DND-41 (cell line): ENCODE results near the gene GABRR3.

Experiments used
- ATAC-seq: fragments of 200-7000 bp; cut with Tn5 transposase; 3 replicates; pipeline ENCODE4 v1.9.1; 2021; ENCODE audit warnings: low read depth; ENCODE audit not compliant: insufficient read depth
- DNase-seq: peaks from one replicate; pipeline ENCODE4 v3.0.0-alpha.2; 2020
- H2AFZ ChIP-seq: 2 replicates; pipeline ENCODE4 v1.6.0; 2012; ENCODE audit warnings: low read depth, low read length
- H3K27ac ChIP-seq: 2 replicates; pipeline ENCODE4 v1.5.1; 2012; ENCODE audit warnings: low read length, inconsistent platforms
- H3K27me3 ChIP-seq: fragments of 200-600 bp; sonication (generic); 2 replicates; pipeline ENCODE4 v1.6.0; 2012; ENCODE audit warnings: low read length, mild to moderate bottlenecking, inconsistent platforms; ENCODE audit not compliant: insufficient read depth, poor library complexity
- H3K36me3 ChIP-seq: 2 replicates; pipeline ENCODE4 v1.5.1; 2012; ENCODE audit warnings: low read length, inconsistent platforms; ENCODE audit not compliant: insufficient read depth
- H3K4me1 ChIP-seq: 2 replicates; pipeline ENCODE4 v1.5.1; 2012; ENCODE audit warnings: mild to moderate bottlenecking, low read length; ENCODE audit not compliant: insufficient read depth
- H3K4me2 ChIP-seq: 2 replicates; pipeline ENCODE4 v1.6.0; 2012; ENCODE audit warnings: mild to moderate bottlenecking, moderate library complexity, low read length, inconsistent platforms; ENCODE audit not compliant: insufficient read depth
- H3K4me3 ChIP-seq, 2 experiments: fragments of 200-600 bp in 1 of 2; shearing (Covaris generic) in 1 of 2; 2 replicates each; pipeline ENCODE4 v1.5.1; 2012 to 2016; ENCODE audit warnings: inconsistent platforms in 2 of 2, low read length in 2 of 2, mild to moderate bottlenecking in 2 of 2, low read depth in 1 of 2, moderate library complexity in 1 of 2
- H3K79me2 ChIP-seq: 2 replicates; pipeline ENCODE4 v1.6.0; 2012; ENCODE audit warnings: low read length, inconsistent platforms; ENCODE audit not compliant: insufficient read depth
- H3K9ac ChIP-seq: 2 replicates; pipeline ENCODE4 v1.6.0; 2012; ENCODE audit warnings: low read depth, mild to moderate bottlenecking, inconsistent platforms, low read length, moderate library complexity
- H3K9me3 ChIP-seq: 2 replicates; pipeline ENCODE4 v1.5.1; 2012; ENCODE audit warnings: low read length, moderate library complexity, mild to moderate bottlenecking, inconsistent platforms; ENCODE audit not compliant: insufficient read depth, severe bottlenecking
- H4K20me1 ChIP-seq: 2 replicates; pipeline ENCODE4 v1.6.0; 2012; ENCODE audit warnings: low read length; ENCODE audit not compliant: insufficient read depth
- EZH2 ChIP-seq: IDR thresholded peaks from 3 replicates; pipeline ENCODE4 v1.6.1; 2012; ENCODE audit warnings: borderline replicate concordance, low read depth, mild to moderate bottlenecking, moderate library complexity, low read length, inconsistent platforms; ENCODE audit not compliant: severe bottlenecking
- TF ChIP-seq, protein P1 (sequence below): IDR thresholded peaks from 2 replicates; pipeline ENCODE4 v1.5.1; 2012; ENCODE audit warnings: borderline replicate concordance, low read length, moderate library complexity, mild to moderate bottlenecking; ENCODE audit not compliant: poor library complexity, severe bottlenecking; ENCODE audit errors: extremely low read depth

The GABRR3 gene

GRCh38 chr3:97939401-97939800 lies 95.7 kb downstream of the GABRR3 start:
- ATAC-seq (no peak), DNase-seq (no peak)
- Histone ChIP-seq H3K4me2 (no peak overlapping the region), H3K4me1 (no peaks in the 10 kb centered on the region), H3K79me2 (no peaks in the 10 kb centered on the region), H3K9me3 (no peaks in the 10 kb centered on the region), H3K9ac (no peak overlapping the region), H2AFZ (no peak overlapping the region), H3K27me3 (no peaks in the 10 kb centered on the region), H3K4me3 (no peak overlapping the region), H3K27ac (no peak overlapping the region), H4K20me1 (no peaks in the 10 kb centered on the region), H3K36me3 (peaks cover 76% of the 10 kb centered on the region)
- TF ChIP-seq EZH2 = no peak
- TF ChIP-seq, protein P1, sequence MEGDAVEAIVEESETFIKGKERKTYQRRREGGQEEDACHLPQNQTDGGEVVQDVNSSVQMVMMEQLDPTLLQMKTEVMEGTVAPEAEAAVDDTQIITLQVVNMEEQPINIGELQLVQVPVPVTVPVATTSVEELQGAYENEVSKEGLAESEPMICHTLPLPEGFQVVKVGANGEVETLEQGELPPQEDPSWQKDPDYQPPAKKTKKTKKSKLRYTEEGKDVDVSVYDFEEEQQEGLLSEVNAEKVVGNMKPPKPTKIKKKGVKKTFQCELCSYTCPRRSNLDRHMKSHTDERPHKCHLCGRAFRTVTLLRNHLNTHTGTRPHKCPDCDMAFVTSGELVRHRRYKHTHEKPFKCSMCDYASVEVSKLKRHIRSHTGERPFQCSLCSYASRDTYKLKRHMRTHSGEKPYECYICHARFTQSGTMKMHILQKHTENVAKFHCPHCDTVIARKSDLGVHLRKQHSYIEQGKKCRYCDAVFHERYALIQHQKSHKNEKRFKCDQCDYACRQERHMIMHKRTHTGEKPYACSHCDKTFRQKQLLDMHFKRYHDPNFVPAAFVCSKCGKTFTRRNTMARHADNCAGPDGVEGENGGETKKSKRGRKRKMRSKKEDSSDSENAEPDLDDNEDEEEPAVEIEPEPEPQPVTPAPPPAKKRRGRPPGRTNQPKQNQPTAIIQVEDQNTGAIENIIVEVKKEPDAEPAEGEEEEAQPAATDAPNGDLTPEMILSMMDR = no peak

GRCh38 chr3:97938444-97938843 lies 96.7 kb downstream of the GABRR3 start:
- ATAC-seq (no peak), DNase-seq (no peak)
- no peak overlapping the region for H3K27ac ChIP-seq
- no peaks in the 10 kb centered on the region for H3K79me2 ChIP-seq
- TF ChIP-seq, protein P1 = no peak
- TF ChIP-seq EZH2 = no peak
- no peak overlapping the region for H3K4me2 ChIP-seq
- H3K27me3 ChIP-seq = no peaks in the 10 kb centered on the region
- no peaks in the 10 kb centered on the region for H3K4me1 ChIP-seq
- no peak overlapping the region for H2AFZ ChIP-seq
- H3K9me3 ChIP-seq = no peaks in the 10 kb centered on the region
- H4K20me1 ChIP-seq = no peaks in the 10 kb centered on the region
- no peak overlapping the region for H3K4me3 ChIP-seq
- H3K36me3 ChIP-seq = peaks cover 73% of the 10 kb centered on the region
- no peak overlapping the region for H3K9ac ChIP-seq

DNA sequence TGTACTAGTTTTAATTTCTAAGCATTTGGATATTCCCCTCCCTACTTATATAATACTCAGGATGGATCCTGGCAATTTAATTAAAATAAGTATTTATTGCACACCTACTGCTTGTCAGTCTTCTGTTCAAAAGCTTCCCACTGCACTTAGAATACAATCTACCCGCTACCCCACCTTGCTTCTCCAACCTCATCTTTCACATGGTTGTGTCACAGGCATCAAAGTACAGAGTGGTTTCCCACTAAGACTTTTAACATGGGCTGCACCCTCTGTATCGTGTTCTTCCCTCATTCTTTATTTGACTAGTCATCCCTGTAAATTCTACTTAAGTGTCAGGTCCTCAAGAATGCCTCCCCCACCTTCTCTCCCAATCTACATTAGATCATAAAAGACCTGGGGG lies 97.9 kb downstream of the GABRR3 start:
- no peaks in the 10 kb centered on the region for H3K4me1 ChIP-seq
- no peak overlapping the region for H2AFZ ChIP-seq
- H3K36me3 ChIP-seq = peaks cover 74% of the 10 kb centered on the region
- no peak overlapping the region for H3K4me2 ChIP-seq
- H3K27me3 ChIP-seq = no peaks in the 10 kb centered on the region
- no peak overlapping the region for H3K9ac ChIP-seq
- ATAC-seq (no peak), DNase-seq (no peak)
- no peak for TF ChIP-seq EZH2
- TF ChIP-seq, protein P1 = no peak
- H3K9me3 ChIP-seq = no peaks in the 10 kb centered on the region
- no peak overlapping the region for H3K27ac ChIP-seq
- no peak overlapping the region for H3K4me3 ChIP-seq
- no peaks in the 10 kb centered on the region for H3K79me2 ChIP-seq
- no peaks in the 10 kb centered on the region for H4K20me1 ChIP-seq

DNA sequence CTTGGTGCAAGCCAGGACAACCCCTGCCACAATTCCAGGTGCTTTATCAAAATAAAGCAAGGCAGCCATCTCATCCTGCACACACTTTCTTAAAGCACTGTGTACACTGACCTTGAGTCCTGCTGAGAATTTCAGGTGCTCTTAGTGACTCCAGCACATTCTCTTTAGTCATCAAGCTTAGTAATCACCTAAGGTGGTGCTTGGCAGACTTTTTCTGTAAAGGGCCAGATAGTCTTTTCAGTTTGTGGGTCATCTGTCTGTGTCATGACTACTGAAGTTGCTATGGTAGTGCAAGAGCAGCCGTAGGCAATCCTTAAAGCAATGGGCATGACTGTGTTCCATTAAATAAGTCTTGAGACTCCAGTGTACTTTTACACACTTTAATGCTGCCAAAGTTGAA lies 99.3 kb downstream of the GABRR3 start:
- H3K27me3 ChIP-seq = no peaks in the 10 kb centered on the region
- DNase-seq = no peak

More for the DNA sequence above, 99.3 kb downstream of the GABRR3 start:
- Histone ChIP-seq H3K4me2 (no peak overlapping the region), H3K4me1 (no peaks in the 10 kb centered on the region), H3K36me3 (peaks cover 62% of the 10 kb centered on the region), H3K9ac (no peak overlapping the region), H2AFZ (no peak overlapping the region), H4K20me1 (no peaks in the 10 kb centered on the region), H3K79me2 (no peaks in the 10 kb centered on the region), H3K4me3 (no peak overlapping the region), H3K9me3 (no peaks in the 10 kb centered on the region), H3K27ac (no peak overlapping the region)
- TF ChIP-seq, protein P1 = no peak
- TF ChIP-seq EZH2 = no peak
- no peak for ATAC-seq
